Measurements from ENCODE around the gene CRYBA2.

DNA sequence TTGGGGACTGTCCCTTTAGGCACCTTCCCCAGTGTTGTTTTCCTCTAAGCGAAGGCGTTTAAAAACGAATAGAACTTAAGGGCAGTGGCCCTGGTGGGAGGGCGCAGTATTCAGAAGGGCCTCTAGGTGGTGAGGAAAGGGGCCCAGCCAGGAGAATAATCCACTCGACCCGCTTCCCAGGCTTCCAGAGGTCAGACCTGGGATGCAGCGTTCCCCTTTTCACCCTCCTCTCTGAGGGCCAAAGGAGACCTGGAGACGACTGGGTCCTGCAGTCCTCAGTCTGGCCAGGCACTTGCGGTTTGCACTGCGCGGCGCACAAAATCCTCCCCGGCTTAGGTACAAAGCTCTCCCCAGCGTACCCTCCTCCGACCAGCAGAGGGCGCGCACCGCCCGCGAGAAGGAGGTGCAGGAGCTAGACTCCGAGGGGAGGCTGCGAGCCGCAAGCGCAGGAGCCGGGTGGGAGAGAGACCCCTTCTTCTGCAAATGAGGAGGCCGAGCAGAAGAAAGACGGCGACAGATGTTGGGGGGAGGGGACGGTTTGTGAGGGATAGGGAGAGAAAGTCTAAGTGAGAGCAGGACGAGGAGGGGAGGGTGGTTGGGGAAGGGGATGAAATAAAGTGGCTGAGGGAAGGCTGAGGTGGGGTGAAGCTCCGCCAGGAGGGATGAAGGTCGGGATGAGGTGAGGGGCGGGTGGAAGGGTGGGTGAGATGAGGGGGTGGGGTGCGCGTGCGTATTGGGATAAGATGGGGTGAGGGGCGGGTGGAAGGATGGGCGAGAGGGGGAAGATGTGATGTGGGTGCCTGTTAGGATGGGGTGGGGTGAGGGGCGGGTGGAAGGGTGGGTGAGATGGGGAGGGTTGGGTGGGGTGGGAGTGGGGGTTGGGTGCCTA, 13.1 kb downstream of the CRYBA2 start:
- TF ChIP-seq REST (IDR thresholded peaks at IDR 0.05; ENCODE audit: borderline replicate concordance) = peak; percentile 70; the same call in 1 of the 2 replicates
- TF ChIP-seq REST (CRISPR knock-in tag; IDR thresholded peaks at IDR 0.05; ENCODE audit: low read depth) = 0 out of 2 replicates have a peak, but pooled peaks have one; percentile 46
- no peak for TF ChIP-seq IRF9 (tag; IDR thresholded peaks at IDR 0.05)
- TF ChIP-seq ETV1 (tag; conservative IDR thresholded peaks at IDR 0.05; ENCODE audit: low read depth) = no peak
- TF ChIP-seq ZBTB2 (IDR thresholded peaks at IDR 0.05) = no peak

All from K562 (cell line).